Heart right ventricle (tissue), 16 donors: ENCODE results near the gene GMDS. TPM values are rescaled to one million over a fixed set of nuclear protein-coding genes. Genes with fewer than 3 reads are reported as not detected.

Source experiments
- ATAC-seq, 8 donors: fragments of 200-7000 bp; cut with Tn5 transposase; one replicate each; pipeline ENCODE4 v1.9.1; 2020; ENCODE audit warnings: mild to moderate bottlenecking in 8 of 8, moderate library complexity in 8 of 8, moderate number of reproducible peaks in 1 of 8
- DNase-seq, 2 donors: peaks; one replicate each; pipeline ENCODE4 v3.0.0-alpha.2; 2020
- H3K27ac ChIP-seq, 10 donors: fragments of 200-600 bp; sonication (generic) in 2 of 10; one replicate each; pipeline versions ENCODE4 v1.5.0 to v1.8.0; 2020 to 2022; ENCODE audit warnings: mild to moderate bottlenecking in 3 of 10
- H3K27me3 ChIP-seq, 7 donors: fragments of 200-600 bp; one replicate each; pipeline ENCODE4 v1.8.0; 2021 to 2022; ENCODE audit warnings: mild to moderate bottlenecking in 2 of 7
- H3K36me3 ChIP-seq, 9 donors: fragments of 200-600 bp; sonication (generic) in 1 of 9; one replicate each; pipeline versions ENCODE4 v1.5.0 to v1.8.0; 2020 to 2022; ENCODE audit warnings: mild to moderate bottlenecking in 2 of 9
- H3K4me1 ChIP-seq, 9 donors: fragments of 200-600 bp; sonication (generic) in 1 of 9; one replicate each; pipeline versions ENCODE4 v1.5.0 to v1.8.0; 2020 to 2022; ENCODE audit warnings: mild to moderate bottlenecking in 4 of 9
- H3K4me3 ChIP-seq, 10 donors: fragments of 200-600 bp; sonication (generic) in 2 of 10; one replicate each; pipeline versions ENCODE4 v1.5.0 to v1.8.0; 2020 to 2022; ENCODE audit warnings: mild to moderate bottlenecking in 7 of 10, moderate library complexity in 2 of 10
- H3K9me3 ChIP-seq, 11 donors: fragments of 200-600 bp in 10 of 11; sonication (generic) in 2 of 11; one replicate each; pipeline versions ENCODE4 v1.5.0 to v1.8.0; 2013 to 2022; ENCODE audit warnings: mild to moderate bottlenecking in 2 of 11, control low read depth in 1 of 11, moderate library complexity in 1 of 11
- CTCF ChIP-seq, 9 donors: fragments of 200-600 bp; sonication (generic) in 2 of 9; IDR thresholded peaks; one replicate each; pipeline versions ENCODE4 v1.5.0 to v1.8.0; 2021 to 2022; ENCODE audit warnings: antibody characterized with exemption in 9 of 9, mild to moderate bottlenecking in 5 of 9, moderate library complexity in 1 of 9
- whole genome bisulfite sequencing, 2 donors: extraction: QIAGEN DNeasy Blood & Tissue Kit; methylation state at CpG; one replicate each; pipeline ENCODE4 v1.1.7; 2013; ENCODE audit warnings: inconsistent platforms in 1 of 2; 5-methylcytosine and 5-hydroxymethylcytosine counted together
- intact Hi-C, 10 donors: fragments of 100-400 bp; cut with DNase I; formaldehyde crosslinking; loops; one replicate each; pipeline versions ENCODE4 v1.11.1 to v1.14.2; 2022
- polyA plus RNA-seq, 2 donors: library from polyadenylated mRNA; stranded (reverse); fragments of 200-250 nt; gene quantifications; one replicate each; pipeline ENCODE4 v1.2.3, GENCODE V29; 2013
- total RNA-seq, 10 donors: library from RNA; stranded (reverse); fragmentation: NEBNext Ultra II Directional in 3 of 10; extraction: Animal tissue kit (Norgen Biotek cat#: 25700) in 3 of 10; gene quantifications; one replicate each; pipeline versions ENCODE4 v1.2.1 to v1.2.4, GENCODE V29; 2021 to 2023
- donor health status: Arrhythmogenic right ventricular cardiomyopathy.
- donor health status: ischemic (EF 13 %, LVEDD 7.1; RV severe dilation, severe dysfunction).
- donor health status: healthy with polysubstance abuse.
- donor health status: DM: no; HTN: yes; CAD: no.
- donor health status: DM: no; HTN: no; CAD: no.
- donor health status: ischemic (EF 25% LVEDD 6.9; RV normal size, moderate dysfunction).
- donor health status: ischemic (EF 25% LVEDD 5.7; RV mildly dilated, moderate dysfunction).
- donor health status: healthy.
- donor health status: DM: yes; HTN: yes; CAD: no.
- donor health status: Ischemic cardiomyopathy.
- donor health status: ischemic (EF 35%, LVEDD 5.7; RV mildly dilated, moderate dysfunction).
- donor health status: nonischemic (EF 11% LVEDD 7.7; RV severe dilation, severe dysfunction).
- donor health status: DM: yes; HTN: yes; CAD: no.
- donor health status: PGD.
- donor health status: ischemic (EF 29% LVEDD 5.4; RV normal size, mild dysfunction).
- donor health status: nonischemic (EF 23%, LVEDD 6.1; RV moderate dilation, normal function).

GMDS gene
- total and polyA plus RNA-seq, 12 donors, result 5.0 to 10.6 (median 6.9) TPM

- intact Hi-C loops, result loop anchor here in 1 of 10 donors (5.0 kb wide), 1 partner anchor 56 kb away; no protein-coding TSS in a partner anchor
- peaks cover 0 to 82% (median 35%) of the 10 kb centered on the region in 7 donors for H3K27me3 ChIP-seq
- H3K36me3 ChIP-seq, result no peaks in the 10 kb centered on the region
- peaks cover 0 to 45% (median 20%) of the 10 kb centered on the region in 9 donors for H3K4me1 ChIP-seq
- TF ChIP-seq CTCF (IDR thresholded peaks at IDR 0.05), result no peak
- WGBS, 2 donors, result 65 to 69% methylated on average over 18 of the region's 18 CpGs
- no peaks in the 10 kb centered on the region for H3K9me3 ChIP-seq
- H3K4me3 ChIP-seq, result peak overlapping the region in 5 of 10 donors; percentile 62 to 81 (median 73)
- DNase-seq, result no peak
- peak overlapping the region in 4 of 10 donors; percentile 71 to 84 (median 78) for H3K27ac ChIP-seq
- no peak for ATAC-seq
Measured at GRCh38 chr6:1625794-1626435, 619.5 kb downstream of the GMDS start.

- WGBS, 2 donors, result 2% methylated on average over 53 of the region's 53 CpGs
- intact Hi-C loops, result loop anchor here in 2 of 10 donors (5.0 kb wide), 2 partner anchors 57 to 477 kb away; no protein-coding TSS in a partner anchor
- Histone ChIP-seq H3K27me3 (peaks cover 0 to 90% (median 43%) of the 10 kb centered on the region in 7 donors), H3K4me3 (peak overlapping the region; percentile 47 to 81 (median 62)), H3K36me3 (no peaks in the 10 kb centered on the region), H3K9me3 (no peaks in the 10 kb centered on the region), H3K4me1 (peaks cover 0 to 49% (median 22%) of the 10 kb centered on the region in 9 donors), H3K27ac (peak overlapping the region in 9 of 10 donors; percentile 46 to 88 (median 78))
- no peak for TF ChIP-seq CTCF (IDR thresholded peaks at IDR 0.05)
- peak; percentile 75 to 83 (median 80) for ATAC-seq
- peak in 1 of 2 donors; percentile 39 for DNase-seq
Measured at GRCh38 chr6:1624851-1625781, 620.3 kb downstream of the GMDS start.

GRCh38 chr6:1624058-1624850 lies 621.2 kb downstream of the GMDS start:
- no peaks in the 10 kb centered on the region for H3K9me3 ChIP-seq
- no peak for TF ChIP-seq CTCF (IDR thresholded peaks at IDR 0.05)
- intact Hi-C loops, result loop anchor here in 1 of 10 donors (5.0 kb wide), 1 partner anchor 478 kb away; no protein-coding TSS in a partner anchor
- ATAC-seq (peak; percentile 13 to 48 (median 34)), DNase-seq (no peak)
- H3K27me3 ChIP-seq, result peaks cover 0 to 96% (median 52%) of the 10 kb centered on the region in 7 donors
- peaks cover 0 to 57% (median 28%) of the 10 kb centered on the region in 9 donors for H3K4me1 ChIP-seq
- 8 to 15% methylated on average over 65 to 66 of the region's 66 CpGs for WGBS, 2 donors
- peak overlapping the region; percentile 47 to 81 (median 62) for H3K4me3 ChIP-seq
- peak overlapping the region in 9 of 10 donors; percentile 46 to 88 (median 78) for H3K27ac ChIP-seq
- no peaks in the 10 kb centered on the region for H3K36me3 ChIP-seq
